HG03565 (cell line): ENCODE data around the gene KBTBD13.
"Not testable (repeated sequence)": the region's sequence is repeated elsewhere in the genome, so short reads cannot be mapped to it uniquely, and the experiment has no call there.

ENCODE experiments used
- ATAC-seq: cut with Tn5 transposase; IDR thresholded peaks from one replicate; pipeline ENCODE4 v1.9.1; 2021; ENCODE audit warnings: mild to moderate bottlenecking, moderate library complexity; ENCODE audit not compliant: unreplicated experiment

KBTBD13 gene

DNA sequence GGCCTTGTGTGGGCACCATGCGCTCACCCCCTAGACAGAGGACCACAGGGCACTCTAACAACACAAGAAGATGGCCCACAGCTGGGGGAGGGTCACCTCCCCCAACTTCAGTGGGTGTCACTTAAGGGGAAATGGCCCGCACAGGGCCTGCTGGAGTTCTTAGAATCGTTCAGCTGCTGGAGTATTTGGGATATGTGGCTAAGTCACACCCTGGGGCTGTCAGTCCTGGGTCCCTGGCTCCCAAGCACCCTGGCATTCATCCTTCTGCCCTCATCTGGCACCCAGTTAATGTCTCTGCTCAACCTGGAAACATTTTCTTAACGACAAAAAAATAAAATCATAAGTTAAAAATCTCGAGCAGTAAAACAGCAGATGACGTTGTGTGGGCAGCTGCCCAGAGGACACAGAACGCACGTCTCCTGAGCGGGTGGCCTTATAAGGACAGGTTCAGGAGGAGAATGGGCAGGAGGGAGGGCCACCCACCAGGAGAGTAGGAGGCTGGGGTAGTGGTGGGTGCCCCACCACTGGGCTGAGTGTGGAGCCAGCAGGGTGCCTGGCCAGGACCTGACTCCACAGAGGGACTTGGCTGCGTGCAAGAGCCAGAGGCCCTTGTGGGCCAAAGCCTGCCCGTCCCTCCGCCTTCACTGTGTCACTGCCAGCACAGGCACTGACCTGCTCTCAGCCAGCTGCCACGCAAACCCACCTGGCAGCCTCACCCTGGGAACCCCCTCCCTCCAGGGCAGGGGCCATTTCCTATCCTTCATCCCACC, 11.5 kb downstream of the KBTBD13 start:
- ATAC-seq: no peak

GRCh38 chr15:65088643-65089021, 12.1 kb downstream of the KBTBD13 start:
- no peak for ATAC-seq

GRCh38 chr15:65089206-65089824, 12.8 kb downstream of the KBTBD13 start:
- no peak for ATAC-seq

- ATAC-seq: no peak
Observed at GRCh38 chr15:65091946-65092770, 15.6 kb downstream of the KBTBD13 start.

DNA sequence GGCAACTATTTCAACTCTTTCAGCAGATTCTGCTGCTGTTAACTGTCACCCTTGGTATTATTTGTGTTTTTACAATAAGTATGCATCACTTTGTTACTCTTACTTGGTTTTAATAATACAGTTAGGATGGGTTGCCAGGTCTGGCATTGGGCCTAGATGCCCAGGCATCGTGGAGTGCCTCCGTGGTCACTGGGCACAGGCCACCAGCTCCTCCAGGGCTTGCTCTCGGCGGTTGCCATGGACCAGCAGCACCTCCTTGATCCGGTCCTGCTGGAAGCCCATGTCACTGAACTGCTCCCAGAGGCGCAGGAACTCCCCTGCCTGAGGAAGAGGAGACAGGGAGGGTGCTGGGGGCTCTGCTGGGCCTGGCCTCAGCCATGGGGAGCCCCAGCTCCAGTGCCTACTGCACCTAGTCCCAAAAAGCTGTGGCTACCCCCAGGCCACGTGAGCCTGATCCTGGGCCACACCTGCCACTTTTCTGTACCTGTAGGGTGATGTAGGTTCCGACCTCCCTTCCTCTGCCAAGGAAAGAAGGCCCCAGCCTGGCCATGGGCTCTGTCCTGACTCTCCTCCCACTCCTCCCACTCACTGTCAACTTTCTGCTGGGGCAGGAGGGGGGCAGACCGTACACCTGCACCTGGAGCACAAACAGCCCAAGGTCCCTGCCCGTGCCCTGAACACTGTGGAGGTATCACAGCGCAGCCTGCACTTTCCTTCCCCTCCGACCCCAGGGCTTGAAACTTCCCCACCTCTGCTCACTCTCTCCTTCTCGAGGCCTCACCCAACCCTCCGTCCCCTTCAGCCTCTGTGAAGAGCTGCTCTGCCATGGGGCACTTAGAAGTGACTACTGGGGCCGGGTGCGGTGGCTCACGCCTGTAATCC, 16.6 kb downstream of the KBTBD13 start:
- ATAC-seq: no peak

GRCh38 chr15:65093793-65094170, 17.2 kb downstream of the KBTBD13 start:
- ATAC-seq: not testable (repeated sequence)

GRCh38 chr15:65094294-65094995, 17.9 kb downstream of the KBTBD13 start:
- ATAC-seq: no peak

GRCh38 chr15:65095011-65095746, 18.6 kb downstream of the KBTBD13 start:
- ATAC-seq: no peak

GRCh38 chr15:65095747-65096104, 19.2 kb downstream of the KBTBD13 start:
- no peak for ATAC-seq

DNA sequence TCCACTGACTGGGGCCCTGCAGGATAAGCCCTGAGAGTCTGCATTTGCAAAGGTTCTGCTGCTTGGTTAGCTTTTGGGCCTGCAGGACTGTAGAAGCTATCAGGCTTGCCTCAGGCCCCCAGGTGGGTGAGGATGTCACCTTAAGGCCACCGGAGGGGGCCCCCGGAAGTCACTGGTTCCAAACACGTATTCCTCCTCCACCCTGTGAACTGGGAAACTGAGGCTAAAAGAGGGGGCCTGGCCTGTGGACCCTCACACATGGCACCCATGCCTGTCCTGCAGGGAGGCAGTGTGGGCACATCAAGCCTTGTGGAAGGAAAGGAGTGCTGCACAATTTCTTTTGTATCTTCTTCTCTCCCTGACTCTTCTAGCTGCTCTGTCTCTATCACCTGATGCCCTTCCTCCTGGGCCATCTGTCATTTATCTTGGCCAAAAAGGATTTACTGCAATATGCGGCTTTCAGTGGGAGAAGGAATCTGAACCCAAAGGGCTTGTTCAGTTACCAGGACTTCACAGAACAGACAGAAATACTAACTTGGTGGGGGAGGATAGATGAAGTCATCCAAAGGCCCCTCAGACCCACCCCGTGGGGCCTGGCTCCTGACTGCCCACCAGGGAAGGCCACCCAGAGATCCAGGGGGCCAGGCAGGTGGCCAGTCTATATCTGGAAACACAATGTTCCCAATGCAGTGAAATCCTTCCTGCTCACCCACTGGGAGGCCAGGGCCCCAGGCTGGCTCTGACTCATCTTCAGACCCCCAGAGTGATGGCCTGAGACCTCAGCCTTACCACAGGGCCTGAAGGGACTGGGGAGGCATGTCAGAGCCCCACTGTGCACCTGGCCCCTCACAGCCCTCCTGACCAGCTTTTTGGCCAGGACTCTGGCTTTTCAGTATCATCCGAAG, 20.2 kb downstream of the KBTBD13 start:
- no peak for ATAC-seq

DNA sequence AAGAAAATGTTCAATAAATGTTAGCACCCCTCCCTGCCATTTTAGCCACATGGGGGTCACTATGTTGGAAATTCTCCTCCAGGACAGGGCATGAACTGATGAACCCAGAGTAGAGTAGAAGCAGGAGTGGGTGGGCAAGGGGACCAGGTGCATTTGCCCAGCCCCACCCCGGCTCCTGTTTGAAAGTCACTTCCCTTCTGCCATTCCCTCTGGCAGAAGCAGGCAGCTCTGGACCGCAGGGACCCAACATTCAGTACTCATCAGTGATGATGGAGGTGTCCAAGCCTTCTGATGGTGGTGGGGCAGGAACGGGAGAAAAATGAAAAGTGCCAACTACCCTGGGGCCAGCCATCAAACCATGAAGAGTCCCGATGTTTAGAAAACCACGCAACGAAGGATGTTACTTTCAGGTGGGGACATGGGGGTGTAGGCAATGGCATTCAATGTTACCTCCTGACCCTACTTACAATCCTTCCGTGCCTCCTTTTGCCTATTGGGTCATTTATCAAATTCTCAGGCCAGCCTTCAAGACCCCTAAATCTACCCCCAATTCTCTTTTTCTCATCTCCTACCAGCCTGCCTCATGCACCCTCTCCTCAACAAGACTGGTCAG, 21.2 kb downstream of the KBTBD13 start:
- ATAC-seq: no peak

- ATAC-seq: no peak
Observed at GRCh38 chr15:65099336-65099735, 22.8 kb downstream of the KBTBD13 start.

DNA sequence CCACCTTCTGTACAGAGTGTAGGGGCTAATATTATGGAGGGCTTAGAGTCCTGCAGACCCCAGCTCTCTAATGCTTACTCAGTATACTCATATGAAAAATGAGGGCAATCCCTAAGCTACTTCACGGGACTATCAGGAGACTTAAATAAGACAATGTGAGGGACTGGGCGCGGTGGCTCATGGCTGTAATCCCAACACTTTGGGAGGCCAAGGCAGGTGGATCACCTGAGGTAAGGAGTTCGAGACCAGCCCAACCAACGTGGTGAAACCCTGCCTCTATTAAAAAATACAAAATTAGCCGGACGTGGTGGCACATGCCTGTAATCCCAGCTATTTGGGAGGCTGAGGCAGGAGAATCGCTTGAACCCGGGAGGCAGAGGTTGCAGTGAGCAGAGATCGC, 23.3 kb downstream of the KBTBD13 start:
- ATAC-seq: not testable (repeated sequence)

DNA sequence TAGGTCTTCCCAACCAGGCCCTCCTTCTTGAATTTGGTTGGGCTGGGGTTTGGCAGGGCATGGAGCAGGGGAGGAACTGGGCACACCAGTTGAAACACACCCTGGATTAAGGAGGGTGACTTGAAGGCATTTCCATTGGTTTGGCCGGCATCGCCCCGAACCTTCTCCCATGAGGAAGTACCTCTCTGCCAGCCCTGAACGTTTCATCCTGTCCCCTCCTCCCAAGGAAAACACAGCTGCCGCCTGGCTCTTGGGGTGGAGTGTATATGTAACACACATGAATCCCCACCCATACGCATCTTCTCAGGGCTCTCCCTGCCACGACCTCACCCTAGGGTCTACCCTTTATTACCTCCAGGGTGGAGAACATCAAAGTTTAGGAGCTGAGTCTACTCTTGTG, 23.9 kb downstream of the KBTBD13 start:
- no peak for ATAC-seq

DNA sequence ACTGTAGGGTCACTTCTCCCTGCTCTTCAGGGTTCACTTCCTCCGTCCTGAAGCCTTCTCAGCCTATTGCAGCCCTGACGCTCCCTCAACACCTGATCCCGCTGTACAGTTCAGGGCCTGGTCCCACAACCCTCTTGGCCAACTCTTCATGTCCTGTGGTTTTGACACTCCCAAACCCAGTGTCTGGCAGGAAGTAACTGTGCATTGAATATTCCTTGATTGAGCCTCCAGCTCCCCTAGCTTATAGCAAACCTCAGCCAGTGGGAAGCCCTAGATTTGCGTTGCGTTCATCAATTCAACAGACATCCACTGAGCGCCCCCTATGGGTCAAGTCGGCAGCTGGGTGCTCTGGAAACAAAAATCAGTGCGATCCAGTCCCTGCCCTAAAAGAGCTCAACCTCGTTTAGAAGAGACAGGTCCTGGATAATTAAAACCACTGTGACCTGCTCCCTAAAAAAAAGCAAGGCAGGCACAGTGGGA, 24.9 kb downstream of the KBTBD13 start:
- no peak for ATAC-seq

DNA sequence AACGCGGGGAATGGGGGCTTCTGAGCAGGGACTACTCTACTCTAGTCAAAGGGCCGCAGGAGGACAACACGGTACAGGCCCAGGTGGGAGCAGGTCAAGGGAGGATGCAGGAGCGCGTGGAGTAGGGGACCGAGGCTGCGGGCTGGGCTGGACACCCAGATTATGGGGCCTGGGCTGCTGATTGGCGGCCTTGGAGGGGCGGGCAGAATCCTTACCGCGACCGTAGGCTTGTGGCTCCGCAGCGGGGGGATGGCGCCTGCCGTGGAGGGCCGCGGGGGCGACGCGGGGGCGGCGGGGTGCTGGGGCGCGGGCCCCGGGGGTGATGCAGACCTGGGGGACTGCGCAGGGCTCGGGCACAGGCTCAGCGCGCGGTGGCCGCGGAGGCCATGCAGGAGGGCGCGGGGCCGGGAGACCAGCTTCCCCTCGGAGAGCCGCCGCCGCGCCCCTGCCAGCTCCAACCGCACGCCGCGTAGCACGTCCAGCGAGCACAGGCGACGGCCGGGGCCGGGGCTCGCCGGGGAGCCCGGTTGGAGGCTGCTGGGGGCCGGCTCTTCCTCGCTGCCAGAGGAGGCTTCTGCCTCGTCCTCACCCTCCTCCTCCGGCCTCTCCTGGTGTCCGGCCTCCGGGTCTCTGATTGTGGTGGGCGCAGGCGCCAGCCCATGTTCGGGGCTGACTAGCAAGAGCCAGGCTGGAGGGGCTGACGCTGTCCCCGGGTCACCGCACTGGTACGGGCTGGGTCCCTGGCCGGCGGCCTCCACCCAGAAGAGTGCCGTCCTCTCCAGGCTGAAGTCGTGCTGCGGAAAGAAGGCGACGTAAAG, 25.6 kb downstream of the KBTBD13 start:
- ATAC-seq: no peak

GRCh38 chr15:65102912-65103311, 26.4 kb downstream of the KBTBD13 start:
- ATAC-seq: no peak
